A549 (cell line): ENCODE data around the gene DMAC2. TPM values are rescaled to one million over a fixed set of nuclear protein-coding genes. Genes with fewer than 3 reads are reported as not detected.

Source experiments
- ATAC-seq, 2 experiments: fragments of 200-7000 bp in 1 of 2; fragments of >200 bp in 1 of 2; cut with Nextera tagmentation in 1 of 2; cut with Tn5 transposase in 1 of 2; 3 replicates each; pipeline versions ENCODE4 v1.8.0 to v1.9.1; 2018 to 2020; ENCODE audit warnings: mild to moderate bottlenecking in 1 of 2, moderate library complexity in 1 of 2
- CTCF ChIA-PET: fragments of 300-600 bp; sonication (Branson Sonifier 250); formaldehyde crosslinking; extraction: SDS; loops from one replicate; lab custom pipeline; 2021; ENCODE audit warnings: antibody characterized with exemption, inconsistent platforms; lab: Yijun Ruan, JAX
- POLR2A ChIA-PET: fragments of 350-600 bp; formaldehyde crosslinking; extraction: SDS; loops from one replicate; lab custom pipeline; 2021; ENCODE audit warnings: antibody characterized with exemption, inconsistent platforms; lab: Yijun Ruan, JAX
- DNase-seq, 2 experiments: peaks; one replicate each; pipeline versions ENCODE4 v3.0.0 to v3.0.0-alpha.2; 2011 to 2016; ENCODE audit warnings: low read depth in 1 of 2, low spot score in 1 of 2
- FAIRE-seq: peaks from 2 replicates; lab custom pipeline; 2011; peaks lifted over from hg19 to GRCh38; lab: Jason Lieb, UNC
- H3K27ac ChIP-seq, 2 experiments: fragments of >200 bp; sonication (Bioruptor Twin); formaldehyde crosslinking; 3 replicates each; pipeline ENCODE4 v1.5.1; 2016 to 2017
- H3K4me1 ChIP-seq: fragments of >200 bp; sonication (Bioruptor Twin); formaldehyde crosslinking; 3 replicates; pipeline ENCODE4 v1.6.1; 2016
- H3K4me2 ChIP-seq: fragments of >200 bp; sonication (Bioruptor Twin); formaldehyde crosslinking; 3 replicates; pipeline ENCODE4 v1.6.1; 2016
- H3K4me3 ChIP-seq: fragments of >200 bp; sonication (Bioruptor Twin); formaldehyde crosslinking; 3 replicates; pipeline ENCODE4 v1.5.1; 2016
- H3K9me3 ChIP-seq: fragments of >200 bp; sonication (Bioruptor Twin); formaldehyde crosslinking; 3 replicates; pipeline ENCODE4 v1.6.1; 2016
- EHF ChIP-seq: fragments of 250-450 bp; sonication (Bioruptor Pico); IDR thresholded peaks from 2 replicates; pipeline ENCODE4 v1.5.0; 2020; ENCODE audit warnings: mild to moderate bottlenecking
- EP300 ChIP-seq, 2 experiments: fragments of >200 bp; sonication (Bioruptor Twin); formaldehyde crosslinking; IDR thresholded peaks; 2 replicates in 1 of 2; 3 replicates in 1 of 2; pipeline ENCODE4 v1.6.1; 2016 to 2017
- ESRRA ChIP-seq: fragments of 150-350 bp; IDR thresholded peaks from 2 replicates; pipeline ENCODE4 v1.6.1; 2014; ENCODE audit warnings: mild to moderate bottlenecking, low read length, borderline replicate concordance
- HDAC2 ChIP-seq: fragments of 200-600 bp; sonication (generic); IDR thresholded peaks from 2 replicates; pipeline ENCODE4 v1.6.1; 2016
- HOXA7 ChIP-seq: fragments of 250-450 bp; sonication (Bioruptor Pico); IDR thresholded peaks from 2 replicates; pipeline ENCODE4 v1.5.0; 2020; ENCODE audit warnings: mild to moderate bottlenecking, moderate library complexity
- JUN ChIP-seq, 2 experiments: fragments of >200 bp; sonication (Bioruptor Twin); formaldehyde crosslinking; IDR thresholded peaks; 2 replicates in 1 of 2; 3 replicates in 1 of 2; pipeline ENCODE4 v1.6.1; 2016 to 2017
- JUNB ChIP-seq: fragments of >200 bp; sonication (Bioruptor Twin); formaldehyde crosslinking; IDR thresholded peaks from 2 replicates; pipeline ENCODE4 v1.6.1; 2016
- MAZ ChIP-seq: fragments of 150-350 bp; IDR thresholded peaks from 2 replicates; pipeline ENCODE4 v1.6.1; 2014; ENCODE audit warnings: antibody characterized with exemption, low read depth, low read length, borderline replicate concordance
- NFE2L2 ChIP-seq: fragments of 150-350 bp; conservative IDR thresholded peaks from 2 replicates; pipeline ENCODE4 v1.6.1; 2014; ENCODE audit warnings: low read length
- PHF8 ChIP-seq: fragments of 200-600 bp; sonication (generic); IDR thresholded peaks from 2 replicates; pipeline ENCODE4 v1.6.1; 2016; ENCODE audit warnings: low read depth, mild to moderate bottlenecking, antibody characterized with exemption, moderate library complexity, borderline replicate concordance
- POLR2AphosphoS2 ChIP-seq: conservative IDR thresholded peaks from 2 replicates; pipeline ENCODE4 v1.6.1; 2012; ENCODE audit warnings: low read length, improper control_type of control experiment, inconsistent platforms
- RAD21 ChIP-seq, 2 experiments: fragments of >200 bp in 1 of 2; sonication (Bioruptor Twin) in 1 of 2; formaldehyde crosslinking in 1 of 2; IDR thresholded peaks in 1 of 2; conservative IDR thresholded peaks in 1 of 2; 2 replicates in 1 of 2; 3 replicates in 1 of 2; pipeline ENCODE4 v1.6.1; 2012 to 2018; ENCODE audit warnings: inconsistent platforms in 1 of 2
- RARB ChIP-seq: fragments of 250-450 bp; sonication (Bioruptor Pico); IDR thresholded peaks from 2 replicates; pipeline ENCODE4 v1.8.0; 2021; ENCODE audit warnings: mild to moderate bottlenecking, moderate library complexity
- RFX5 ChIP-seq: fragments of 450-650 bp; IDR thresholded peaks from 2 replicates; pipeline ENCODE4 v1.7.1; 2014; ENCODE audit warnings: antibody characterized with exemption, mild to moderate bottlenecking, moderate library complexity
- SMC3 ChIP-seq: fragments of >200 bp; sonication (Bioruptor Twin); formaldehyde crosslinking; IDR thresholded peaks from 3 replicates; pipeline ENCODE4 v1.6.1; 2018; ENCODE audit warnings: inconsistent platforms
- TP53 ChIP-seq: fragments of 250-450 bp; sonication (Bioruptor Pico); IDR thresholded peaks from 2 replicates; pipeline ENCODE4 v1.5.0; 2021; ENCODE audit warnings: mild to moderate bottlenecking, moderate library complexity
- ZC3H11A ChIP-seq: fragments of 450-650 bp; IDR thresholded peaks from 2 replicates; pipeline ENCODE4 v1.6.1; 2014; ENCODE audit warnings: antibody characterized with exemption, mild to moderate bottlenecking
- ZFP36 ChIP-seq: fragments of 450-650 bp; IDR thresholded peaks from 2 replicates; pipeline ENCODE4 v1.6.1; 2014; ENCODE audit warnings: borderline replicate concordance; ENCODE audit not compliant: partially characterized antibody
- ZNF302 ChIP-seq: fragments of 250-450 bp; sonication (Bioruptor Pico); IDR thresholded peaks from 2 replicates; pipeline ENCODE4 v1.9.0; 2021; ENCODE audit warnings: inconsistent platforms, mild to moderate bottlenecking, moderate library complexity
- WGBS: methylation state at CpG from one replicate; pipeline ENCODE4 v1.1.6; 2017; ENCODE audit errors: missing lambda C conversion rate; 5-methylcytosine and 5-hydroxymethylcytosine counted together
- polyA plus RNA-seq, 4 experiments: library from polyadenylated mRNA; depleted of rRNA in 3 of 4; stranded (reverse); fragments of >200 nt; fragmentation: RNase III in 1 of 4; extraction: RNeasy Plus Mini Kit Qiagen cat#74134 plus additional on column Dnase treatment in 1 of 4; gene quantifications; 2 replicates in 3 of 4; 3 replicates in 1 of 4; pipeline ENCODE4 v1.2.3, GENCODE V29; 2011 to 2017
- TF ChIP-seq, protein P1 (sequence below): fragments of 150-350 bp; IDR thresholded peaks from 2 replicates; pipeline ENCODE4 v1.6.1; 2014; ENCODE audit warnings: low read depth, mild to moderate bottlenecking, low read length
- TF ChIP-seq, protein P2 (sequence below): IDR thresholded peaks from 2 replicates; pipeline ENCODE4 v1.6.1; 2012; ENCODE audit warnings: low read depth, borderline replicate concordance
- TF ChIP-seq, protein P3 (sequence below): IDR thresholded peaks from 2 replicates; pipeline ENCODE4 v1.6.1; 2012
- TF ChIP-seq, protein P4 (sequence below): fragments of >200 bp; sonication (Bioruptor Twin); formaldehyde crosslinking; IDR thresholded peaks from 3 replicates; pipeline ENCODE4 v1.6.1; 2016
- TF ChIP-seq, protein P5 (sequence below): fragments of 250-450 bp; sonication (Bioruptor Pico); IDR thresholded peaks from 2 replicates; pipeline ENCODE4 v1.5.0; 2020; ENCODE audit warnings: low read depth, mild to moderate bottlenecking, moderate library complexity

DMAC2 gene
- polyA plus RNA-seq, 2 of the 4 experiments (the other 2 are of a cell fraction): 132 to 155 TPM

DNA sequence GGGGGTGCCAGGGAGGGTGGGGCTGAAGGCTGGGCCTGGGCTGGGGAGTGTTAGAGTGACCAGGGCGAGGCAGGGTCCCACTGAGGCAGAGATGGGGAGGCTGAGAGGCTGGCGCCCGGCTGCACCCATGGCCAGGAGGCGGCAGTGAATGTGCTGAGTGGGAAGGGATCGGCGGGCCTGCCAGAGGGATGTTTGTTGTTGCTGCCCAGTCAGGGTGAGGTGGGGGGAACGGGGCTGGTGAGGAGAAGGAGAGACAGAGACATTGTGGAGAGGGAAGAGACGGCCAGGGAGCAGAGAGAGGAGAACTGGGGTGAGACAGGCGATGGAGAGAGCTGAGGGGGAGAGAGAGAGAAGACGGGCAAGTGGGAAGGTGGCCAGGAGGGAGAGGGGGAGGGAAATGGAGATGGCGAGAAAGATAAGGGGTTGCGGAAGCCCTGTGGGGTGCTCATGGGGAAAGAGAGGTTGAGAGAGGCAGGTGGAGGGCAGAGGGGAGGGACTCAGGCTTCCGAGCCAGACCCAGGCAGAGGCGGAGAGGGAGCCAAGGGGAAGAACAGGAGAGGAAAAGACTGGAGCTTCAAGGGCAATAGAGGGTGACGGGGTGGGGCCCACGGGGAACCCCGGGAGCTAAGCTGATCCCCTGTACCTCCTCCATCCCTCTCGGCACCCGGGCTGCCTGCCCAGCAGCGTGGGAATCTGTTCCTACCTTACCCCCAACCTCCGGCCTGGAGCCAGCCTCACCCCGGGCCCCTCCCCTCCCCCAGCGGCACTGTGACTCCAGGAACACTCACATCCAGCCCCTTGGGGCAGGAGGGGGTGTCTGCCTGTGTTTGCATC lies 11.8 kb downstream of the DMAC2 start (continued):
- TF ChIP-seq JUN (IDR thresholded peaks at IDR 0.05): no peak
- no peak for TF ChIP-seq RFX5
- TF ChIP-seq PHF8: no peak
- no peak for TF ChIP-seq RARB
- TF ChIP-seq MAZ: no peak

DNA sequence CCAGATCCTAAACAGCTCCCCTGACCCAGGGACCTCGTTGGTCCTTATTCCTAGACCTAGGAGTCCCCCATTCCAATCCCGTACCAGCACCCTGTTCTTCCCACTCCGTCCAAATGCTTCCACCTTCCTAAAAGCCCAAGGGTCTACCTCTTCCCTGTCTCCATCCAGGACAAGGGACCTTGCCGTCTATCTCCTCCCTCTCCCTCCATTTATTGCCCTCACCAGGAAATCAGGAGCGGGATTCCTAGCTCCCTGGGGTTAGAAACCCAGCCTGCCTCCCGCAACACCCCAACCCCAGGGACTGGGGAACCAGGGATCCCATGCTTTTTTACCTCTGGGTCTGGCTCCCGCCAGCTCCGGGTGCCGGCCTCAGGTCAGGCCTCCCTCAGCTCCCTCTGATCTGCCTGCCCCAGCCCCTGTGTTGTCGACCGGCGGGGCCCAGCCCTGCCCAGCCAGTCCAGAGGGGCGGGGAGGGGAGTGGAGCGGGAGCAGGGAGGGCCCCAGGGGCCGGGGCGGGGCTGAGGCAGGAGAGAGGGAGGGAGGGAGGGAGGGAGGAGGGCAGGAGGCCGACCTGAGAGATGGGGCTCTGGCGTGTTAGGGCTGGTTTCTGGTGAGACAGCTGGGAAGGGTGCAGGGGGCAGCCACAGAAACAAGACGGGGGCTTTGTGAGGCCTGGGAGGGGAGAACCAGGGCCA lies 12.6 kb downstream of the DMAC2 start, which contains the start of gene B3GNT8:
B3GNT8 (minus strand) TSS at position 423 of the 695 bp plus-strand sequence. CDS start 596 bp downstream, outside the sequence.
- H3K4me2 ChIP-seq: no peak within 1 kb of the TSS
- peak; percentile 7 to 10; a peak in 3 of 6 replicates for ATAC-seq
- no peak for FAIRE-seq
- no peaks in the 10 kb centered on the region for H3K9me3 ChIP-seq
- CTCF ChIA-PET: interaction anchor here (0.6 to 8.1 kb wide), 10 partner anchors 8 to 146 kb away, joined by 3 to 52 read pairs (median 4); partner anchors contain the start of genes DMAC2 and ERICH4
- 83% methylated on average over 13 of the region's 19 CpGs for WGBS
- no peak for DNase-seq
- H3K4me3 ChIP-seq: no peak within 1 kb of the TSS
- H3K4me1 ChIP-seq: no peaks in the 10 kb centered on the region
- POLR2A ChIA-PET: interaction anchor here (1.9 kb wide), 1 partner anchor 12 kb away, joined by 8 read pairs; the partner anchor contains the start of gene DMAC2
- no peak within 1 kb of the TSS for H3K27ac ChIP-seq
- TF ChIP-seq RFX5 (no peak), ESRRA (no peak), JUN (IDR thresholded peaks at IDR 0.05) (no peak), TP53 (CRISPR knock-in tag) (no peak), HOXA7 (CRISPR knock-in tag) (no peak), JUNB (no peak), HDAC2 (no peak), ZC3H11A (no peak), NFE2L2 (no peak), EP300 (IDR thresholded peaks at IDR 0.05) (no peak), MAZ (no peak)
- TF ChIP-seq, protein P1, sequence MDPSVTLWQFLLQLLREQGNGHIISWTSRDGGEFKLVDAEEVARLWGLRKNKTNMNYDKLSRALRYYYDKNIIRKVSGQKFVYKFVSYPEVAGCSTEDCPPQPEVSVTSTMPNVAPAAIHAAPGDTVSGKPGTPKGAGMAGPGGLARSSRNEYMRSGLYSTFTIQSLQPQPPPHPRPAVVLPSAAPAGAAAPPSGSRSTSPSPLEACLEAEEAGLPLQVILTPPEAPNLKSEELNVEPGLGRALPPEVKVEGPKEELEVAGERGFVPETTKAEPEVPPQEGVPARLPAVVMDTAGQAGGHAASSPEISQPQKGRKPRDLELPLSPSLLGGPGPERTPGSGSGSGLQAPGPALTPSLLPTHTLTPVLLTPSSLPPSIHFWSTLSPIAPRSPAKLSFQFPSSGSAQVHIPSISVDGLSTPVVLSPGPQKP: no peak
- TF ChIP-seq, protein P2, sequence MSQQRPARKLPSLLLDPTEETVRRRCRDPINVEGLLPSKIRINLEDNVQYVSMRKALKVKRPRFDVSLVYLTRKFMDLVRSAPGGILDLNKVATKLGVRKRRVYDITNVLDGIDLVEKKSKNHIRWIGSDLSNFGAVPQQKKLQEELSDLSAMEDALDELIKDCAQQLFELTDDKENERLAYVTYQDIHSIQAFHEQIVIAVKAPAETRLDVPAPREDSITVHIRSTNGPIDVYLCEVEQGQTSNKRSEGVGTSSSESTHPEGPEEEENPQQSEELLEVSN: no peak

DNA sequence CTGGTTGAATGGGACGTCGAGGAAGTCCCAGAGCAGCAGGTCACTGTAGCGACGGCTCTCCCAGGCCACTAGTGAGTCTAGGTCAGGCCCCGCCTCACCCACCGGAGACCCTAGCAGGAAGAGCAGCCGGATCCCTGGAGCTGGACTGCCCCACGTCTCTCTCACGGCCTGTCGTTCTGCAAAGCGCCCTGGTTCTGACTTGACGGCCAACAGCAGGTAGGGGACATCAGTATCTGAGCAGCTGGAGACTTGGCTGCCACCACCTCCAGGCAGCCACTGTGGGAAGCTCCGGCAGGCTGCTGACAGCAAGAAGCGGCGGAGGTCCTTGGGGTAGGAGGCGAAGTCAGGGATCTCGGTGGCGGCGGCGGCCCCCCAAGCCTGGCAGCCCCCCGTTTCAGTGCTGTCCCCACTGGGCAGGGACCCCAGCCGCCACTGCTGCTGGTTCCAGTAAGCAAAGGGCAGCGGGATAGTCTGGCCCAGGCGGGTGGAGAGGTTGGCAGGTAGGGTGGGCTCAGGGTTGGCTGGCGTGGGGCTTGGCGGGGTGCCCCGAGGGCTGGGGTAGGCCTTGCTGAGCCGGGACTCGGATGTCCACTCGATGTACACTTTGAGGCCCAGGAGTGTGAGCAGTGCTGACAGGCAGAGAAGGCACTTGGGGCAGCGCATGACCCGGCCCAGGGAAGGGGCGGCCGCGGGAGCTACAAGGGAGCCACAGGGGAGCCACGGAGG lies 13.4 kb downstream of the DMAC2 start:
- POLR2A ChIA-PET: interaction anchor here (1.9 kb wide), 1 partner anchor 13 kb away, joined by 8 read pairs; the partner anchor contains the start of gene DMAC2
- Histone ChIP-seq H3K4me2 (no peak overlapping the region), H3K4me3 (no peak overlapping the region), H3K4me1 (no peaks in the 10 kb centered on the region), H3K9me3 (no peaks in the 10 kb centered on the region), H3K27ac (no peak overlapping the region)
- TF ChIP-seq ZNF302 (CRISPR knock-in tag) (no peak), ZFP36 (no peak), JUNB (no peak), ESRRA (no peak), EP300 (IDR thresholded peaks at IDR 0.05) (no peak), SMC3 (no peak), POLR2AphosphoS2 (no peak), HOXA7 (CRISPR knock-in tag) (no peak), JUN (IDR thresholded peaks at IDR 0.05) (no peak), RAD21 (conservative IDR thresholded peaks at IDR 0.05 in 1 of 2, IDR thresholded peaks at IDR 0.05 in 1 of 2) (no peak), EHF (CRISPR knock-in tag) (no peak)
- TF ChIP-seq, protein P3, sequence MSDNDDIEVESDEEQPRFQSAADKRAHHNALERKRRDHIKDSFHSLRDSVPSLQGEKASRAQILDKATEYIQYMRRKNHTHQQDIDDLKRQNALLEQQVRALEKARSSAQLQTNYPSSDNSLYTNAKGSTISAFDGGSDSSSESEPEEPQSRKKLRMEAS: no peak
- TF ChIP-seq, protein P4, sequence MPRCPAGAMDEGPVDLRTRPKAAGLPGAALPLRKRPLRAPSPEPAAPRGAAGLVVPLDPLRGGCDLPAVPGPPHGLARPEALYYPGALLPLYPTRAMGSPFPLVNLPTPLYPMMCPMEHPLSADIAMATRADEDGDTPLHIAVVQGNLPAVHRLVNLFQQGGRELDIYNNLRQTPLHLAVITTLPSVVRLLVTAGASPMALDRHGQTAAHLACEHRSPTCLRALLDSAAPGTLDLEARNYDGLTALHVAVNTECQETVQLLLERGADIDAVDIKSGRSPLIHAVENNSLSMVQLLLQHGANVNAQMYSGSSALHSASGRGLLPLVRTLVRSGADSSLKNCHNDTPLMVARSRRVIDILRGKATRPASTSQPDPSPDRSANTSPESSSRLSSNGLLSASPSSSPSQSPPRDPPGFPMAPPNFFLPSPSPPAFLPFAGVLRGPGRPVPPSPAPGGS: no peak
- TF ChIP-seq, protein P5, sequence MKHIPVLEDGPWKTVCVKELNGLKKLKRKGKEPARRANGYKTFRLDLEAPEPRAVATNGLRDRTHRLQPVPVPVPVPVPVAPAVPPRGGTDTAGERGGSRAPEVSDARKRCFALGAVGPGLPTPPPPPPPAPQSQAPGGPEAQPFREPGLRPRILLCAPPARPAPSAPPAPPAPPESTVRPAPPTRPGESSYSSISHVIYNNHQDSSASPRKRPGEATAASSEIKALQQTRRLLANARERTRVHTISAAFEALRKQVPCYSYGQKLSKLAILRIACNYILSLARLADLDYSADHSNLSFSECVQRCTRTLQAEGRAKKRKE: no peak
- CTCF ChIA-PET: interaction anchor here (0.9 to 8.1 kb wide), 9 partner anchors 9 to 144 kb away, joined by 3 to 52 read pairs (median 6); partner anchors contain the start of gene DMAC2
- DNase-seq (no peak), ATAC-seq (no peak; a peak in 1 of 6 replicates), FAIRE-seq (no peak)
- WGBS: 93% methylated on average over 36 of the region's 36 CpGs
